Measurements from ENCODE around the gene FKBP6. TPM values are rescaled to one million over a fixed set of nuclear protein-coding genes. Genes with fewer than 3 reads are reported as not detected.

The FKBP6 gene
- total RNA-seq, 1 experiment from 2014 or later = 0.11 TPM

DNA sequence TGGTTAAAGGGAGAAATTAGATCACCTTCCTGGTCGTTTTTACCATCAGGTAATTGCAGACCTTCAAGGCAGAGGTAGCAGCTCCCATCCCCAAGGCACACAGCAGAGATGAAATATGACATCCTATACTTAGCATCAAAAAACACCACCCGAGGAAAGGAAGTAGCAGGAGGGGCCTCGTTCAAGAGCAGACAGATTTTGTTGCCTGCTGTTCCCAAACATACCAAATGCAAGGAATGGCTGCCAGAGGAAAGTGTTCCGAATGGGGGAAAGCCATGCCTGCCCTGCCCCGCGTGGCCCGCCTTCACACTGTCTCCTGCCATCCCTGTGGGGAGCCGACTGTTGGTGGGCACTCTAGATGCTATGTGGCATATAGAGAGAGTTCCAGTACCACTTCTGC is 18.0 kb downstream of the FKBP6 start:
- ChIA-PET CTCF (interaction anchor here (1.1 kb wide), 1 partner anchor 22 kb away, joined by 5 read pairs; no protein-coding TSS in a partner anchor), POLR2A (no interaction called here)
- DNase-seq (ENCODE audit: low spot score) = no peak
- H3K4me1 Mint-ChIP-seq = peaks cover 38% of the 10 kb centered on the region
- no peak overlapping the region for H3K4me3 Mint-ChIP-seq
- ATAC-seq = no peak
- no peaks in the 10 kb centered on the region for H3K36me3 Mint-ChIP-seq
- TF ChIP-seq, protein P1, sequence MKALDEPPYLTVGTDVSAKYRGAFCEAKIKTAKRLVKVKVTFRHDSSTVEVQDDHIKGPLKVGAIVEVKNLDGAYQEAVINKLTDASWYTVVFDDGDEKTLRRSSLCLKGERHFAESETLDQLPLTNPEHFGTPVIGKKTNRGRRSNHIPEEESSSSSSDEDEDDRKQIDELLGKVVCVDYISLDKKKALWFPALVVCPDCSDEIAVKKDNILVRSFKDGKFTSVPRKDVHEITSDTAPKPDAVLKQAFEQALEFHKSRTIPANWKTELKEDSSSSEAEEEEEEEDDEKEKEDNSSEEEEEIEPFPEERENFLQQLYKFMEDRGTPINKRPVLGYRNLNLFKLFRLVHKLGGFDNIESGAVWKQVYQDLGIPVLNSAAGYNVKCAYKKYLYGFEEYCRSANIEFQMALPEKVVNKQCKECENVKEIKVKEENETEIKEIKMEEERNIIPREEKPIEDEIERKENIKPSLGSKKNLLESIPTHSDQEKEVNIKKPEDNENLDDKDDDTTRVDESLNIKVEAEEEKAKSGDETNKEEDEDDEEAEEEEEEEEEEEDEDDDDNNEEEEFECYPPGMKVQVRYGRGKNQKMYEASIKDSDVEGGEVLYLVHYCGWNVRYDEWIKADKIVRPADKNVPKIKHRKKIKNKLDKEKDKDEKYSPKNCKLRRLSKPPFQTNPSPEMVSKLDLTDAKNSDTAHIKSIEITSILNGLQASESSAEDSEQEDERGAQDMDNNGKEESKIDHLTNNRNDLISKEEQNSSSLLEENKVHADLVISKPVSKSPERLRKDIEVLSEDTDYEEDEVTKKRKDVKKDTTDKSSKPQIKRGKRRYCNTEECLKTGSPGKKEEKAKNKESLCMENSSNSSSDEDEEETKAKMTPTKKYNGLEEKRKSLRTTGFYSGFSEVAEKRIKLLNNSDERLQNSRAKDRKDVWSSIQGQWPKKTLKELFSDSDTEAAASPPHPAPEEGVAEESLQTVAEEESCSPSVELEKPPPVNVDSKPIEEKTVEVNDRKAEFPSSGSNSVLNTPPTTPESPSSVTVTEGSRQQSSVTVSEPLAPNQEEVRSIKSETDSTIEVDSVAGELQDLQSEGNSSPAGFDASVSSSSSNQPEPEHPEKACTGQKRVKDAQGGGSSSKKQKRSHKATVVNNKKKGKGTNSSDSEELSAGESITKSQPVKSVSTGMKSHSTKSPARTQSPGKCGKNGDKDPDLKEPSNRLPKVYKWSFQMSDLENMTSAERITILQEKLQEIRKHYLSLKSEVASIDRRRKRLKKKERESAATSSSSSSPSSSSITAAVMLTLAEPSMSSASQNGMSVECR (CRISPR knock-in tag; IDR thresholded peaks at IDR 0.05; ENCODE audit: borderline replicate concordance) = no peak
- no peak for TF ChIP-seq TEAD1 (CRISPR knock-in tag; IDR thresholded peaks at IDR 0.05)
- TF ChIP-seq, protein P2, sequence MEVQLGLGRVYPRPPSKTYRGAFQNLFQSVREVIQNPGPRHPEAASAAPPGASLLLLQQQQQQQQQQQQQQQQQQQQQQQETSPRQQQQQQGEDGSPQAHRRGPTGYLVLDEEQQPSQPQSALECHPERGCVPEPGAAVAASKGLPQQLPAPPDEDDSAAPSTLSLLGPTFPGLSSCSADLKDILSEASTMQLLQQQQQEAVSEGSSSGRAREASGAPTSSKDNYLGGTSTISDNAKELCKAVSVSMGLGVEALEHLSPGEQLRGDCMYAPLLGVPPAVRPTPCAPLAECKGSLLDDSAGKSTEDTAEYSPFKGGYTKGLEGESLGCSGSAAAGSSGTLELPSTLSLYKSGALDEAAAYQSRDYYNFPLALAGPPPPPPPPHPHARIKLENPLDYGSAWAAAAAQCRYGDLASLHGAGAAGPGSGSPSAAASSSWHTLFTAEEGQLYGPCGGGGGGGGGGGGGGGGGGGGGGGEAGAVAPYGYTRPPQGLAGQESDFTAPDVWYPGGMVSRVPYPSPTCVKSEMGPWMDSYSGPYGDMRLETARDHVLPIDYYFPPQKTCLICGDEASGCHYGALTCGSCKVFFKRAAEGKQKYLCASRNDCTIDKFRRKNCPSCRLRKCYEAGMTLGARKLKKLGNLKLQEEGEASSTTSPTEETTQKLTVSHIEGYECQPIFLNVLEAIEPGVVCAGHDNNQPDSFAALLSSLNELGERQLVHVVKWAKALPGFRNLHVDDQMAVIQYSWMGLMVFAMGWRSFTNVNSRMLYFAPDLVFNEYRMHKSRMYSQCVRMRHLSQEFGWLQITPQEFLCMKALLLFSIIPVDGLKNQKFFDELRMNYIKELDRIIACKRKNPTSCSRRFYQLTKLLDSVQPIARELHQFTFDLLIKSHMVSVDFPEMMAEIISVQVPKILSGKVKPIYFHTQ (CRISPR knock-in tag; IDR thresholded peaks at IDR 0.05) = no peak
- H3K27ac Mint-ChIP-seq = no peak overlapping the region
- H3K9me3 Mint-ChIP-seq = no peaks in the 10 kb centered on the region
- no peaks in the 10 kb centered on the region; the same call in 1 of the 2 replicates for H3K27me3 Mint-ChIP-seq (ENCODE audit: low read depth)

DNA sequence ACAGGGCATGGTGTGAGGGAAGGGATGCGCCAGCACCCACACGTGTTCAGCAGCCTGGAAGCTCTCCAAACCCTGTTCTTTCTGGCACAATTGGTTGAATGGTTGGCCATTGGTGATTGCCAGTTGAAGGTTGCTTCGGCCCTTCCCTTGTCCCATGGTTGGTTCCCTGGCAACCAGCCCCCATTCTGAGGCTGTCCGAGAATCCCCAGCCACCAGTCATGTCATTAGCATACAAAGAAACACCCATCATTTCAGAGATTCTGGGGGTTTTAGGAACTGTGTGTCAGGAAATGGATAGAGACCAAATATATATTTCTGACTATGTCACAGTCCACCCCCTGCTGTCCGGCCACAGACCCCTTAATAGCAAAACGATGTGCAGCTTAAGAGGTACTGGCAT is 21.8 kb downstream of the FKBP6 start:
- POLR2A ChIA-PET = interaction anchor here (0.5 kb wide), 1 partner anchor 469 kb away, joined by 10 read pairs; no protein-coding TSS in a partner anchor
- CTCF ChIA-PET = interaction anchor here (0.7 to 1.7 kb wide), 2 partner anchors 9 to 25 kb away, joined by 3 to 8 read pairs; no protein-coding TSS in a partner anchor
- Mint-ChIP-seq H3K4me3 (no peak overlapping the region), H3K4me1 (peaks cover 29% of the 10 kb centered on the region), H3K9me3 (peaks cover 15% of the 10 kb centered on the region), H3K27ac (no peak overlapping the region), H3K36me3 (peaks cover 11% of the 10 kb centered on the region), H3K27me3 (ENCODE audit: low read depth) (no peaks in the 10 kb centered on the region; the same call in 1 of the 2 replicates)
- ATAC-seq (no peak), DNase-seq (ENCODE audit: low spot score) (no peak)
- TF ChIP-seq, protein P3, sequence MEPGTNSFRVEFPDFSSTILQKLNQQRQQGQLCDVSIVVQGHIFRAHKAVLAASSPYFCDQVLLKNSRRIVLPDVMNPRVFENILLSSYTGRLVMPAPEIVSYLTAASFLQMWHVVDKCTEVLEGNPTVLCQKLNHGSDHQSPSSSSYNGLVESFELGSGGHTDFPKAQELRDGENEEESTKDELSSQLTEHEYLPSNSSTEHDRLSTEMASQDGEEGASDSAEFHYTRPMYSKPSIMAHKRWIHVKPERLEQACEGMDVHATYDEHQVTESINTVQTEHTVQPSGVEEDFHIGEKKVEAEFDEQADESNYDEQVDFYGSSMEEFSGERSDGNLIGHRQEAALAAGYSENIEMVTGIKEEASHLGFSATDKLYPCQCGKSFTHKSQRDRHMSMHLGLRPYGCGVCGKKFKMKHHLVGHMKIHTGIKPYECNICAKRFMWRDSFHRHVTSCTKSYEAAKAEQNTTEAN (CRISPR knock-in tag; IDR thresholded peaks at IDR 0.05) = no peak

DNA sequence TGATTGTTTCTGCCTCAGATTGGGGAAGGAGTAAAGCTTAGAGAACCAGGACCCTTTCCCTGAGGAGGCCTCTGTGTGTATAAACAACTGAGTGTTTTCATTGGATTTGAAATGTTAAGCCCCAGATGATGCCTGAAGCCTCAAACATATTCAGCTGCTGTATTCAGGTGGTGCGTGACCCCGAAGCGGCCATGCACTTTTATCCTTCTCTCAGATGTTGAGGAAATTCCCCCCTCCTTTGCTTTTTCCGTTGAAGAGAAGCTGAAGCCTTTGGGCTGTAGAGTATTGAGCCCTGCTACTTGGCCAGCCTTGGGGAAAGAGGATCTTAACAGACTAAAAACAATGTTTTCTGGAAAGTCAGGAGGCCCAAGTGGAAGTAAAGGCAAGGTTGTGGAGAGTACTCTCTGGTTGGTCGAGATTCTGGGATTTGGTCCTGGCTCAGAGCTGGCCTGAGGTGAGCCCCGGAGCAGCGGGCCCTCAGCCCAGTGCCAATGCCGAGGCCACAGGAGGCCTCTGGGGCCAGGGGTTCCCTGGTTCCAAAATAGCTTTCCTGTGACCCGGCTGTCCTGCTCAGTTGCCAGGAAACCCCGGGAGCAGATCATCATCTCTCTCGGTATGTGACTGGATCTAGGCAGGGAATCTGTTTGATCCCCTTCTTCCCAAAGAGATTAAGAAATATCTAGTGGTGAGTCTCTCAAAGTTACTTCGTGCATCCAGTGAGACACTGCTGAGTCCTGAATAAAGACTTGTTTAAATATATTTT is 22.5 kb downstream of the FKBP6 start:
- no peak for DNase-seq (ENCODE audit: low spot score)
- TF ChIP-seq JAZF1 (CRISPR knock-in tag; IDR thresholded peaks at IDR 0.05) (no peak), FOXK1 (CRISPR knock-in tag; IDR thresholded peaks at IDR 0.05) (no peak), GTF2I (CRISPR knock-in tag; conservative IDR thresholded peaks at IDR 0.05) (no peak), SMAD3 (CRISPR knock-in tag; IDR thresholded peaks at IDR 0.05; ENCODE audit: borderline replicate concordance) (no peak)
- TF ChIP-seq, protein P3 (CRISPR knock-in tag; IDR thresholded peaks at IDR 0.05) = no peak
- TF ChIP-seq, protein P4, sequence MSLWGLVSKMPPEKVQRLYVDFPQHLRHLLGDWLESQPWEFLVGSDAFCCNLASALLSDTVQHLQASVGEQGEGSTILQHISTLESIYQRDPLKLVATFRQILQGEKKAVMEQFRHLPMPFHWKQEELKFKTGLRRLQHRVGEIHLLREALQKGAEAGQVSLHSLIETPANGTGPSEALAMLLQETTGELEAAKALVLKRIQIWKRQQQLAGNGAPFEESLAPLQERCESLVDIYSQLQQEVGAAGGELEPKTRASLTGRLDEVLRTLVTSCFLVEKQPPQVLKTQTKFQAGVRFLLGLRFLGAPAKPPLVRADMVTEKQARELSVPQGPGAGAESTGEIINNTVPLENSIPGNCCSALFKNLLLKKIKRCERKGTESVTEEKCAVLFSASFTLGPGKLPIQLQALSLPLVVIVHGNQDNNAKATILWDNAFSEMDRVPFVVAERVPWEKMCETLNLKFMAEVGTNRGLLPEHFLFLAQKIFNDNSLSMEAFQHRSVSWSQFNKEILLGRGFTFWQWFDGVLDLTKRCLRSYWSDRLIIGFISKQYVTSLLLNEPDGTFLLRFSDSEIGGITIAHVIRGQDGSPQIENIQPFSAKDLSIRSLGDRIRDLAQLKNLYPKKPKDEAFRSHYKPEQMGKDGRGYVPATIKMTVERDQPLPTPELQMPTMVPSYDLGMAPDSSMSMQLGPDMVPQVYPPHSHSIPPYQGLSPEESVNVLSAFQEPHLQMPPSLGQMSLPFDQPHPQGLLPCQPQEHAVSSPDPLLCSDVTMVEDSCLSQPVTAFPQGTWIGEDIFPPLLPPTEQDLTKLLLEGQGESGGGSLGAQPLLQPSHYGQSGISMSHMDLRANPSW (CRISPR knock-in tag; conservative IDR thresholded peaks at IDR 0.05; ENCODE audit: low read depth) = no peak
- H3K27ac Mint-ChIP-seq = no peak overlapping the region; the same call in 1 of the 2 replicates
- peaks cover 11% of the 10 kb centered on the region for H3K36me3 Mint-ChIP-seq
- H3K9me3 Mint-ChIP-seq = peaks cover 15% of the 10 kb centered on the region
- H3K27me3 Mint-ChIP-seq (ENCODE audit: low read depth) = no peaks in the 10 kb centered on the region
- CTCF ChIA-PET = interaction anchor here (1.7 to 2.9 kb wide), 2 partner anchors 8 to 26 kb away, joined by 8 to 15 read pairs; no protein-coding TSS in a partner anchor
- peaks cover 32% of the 10 kb centered on the region for H3K4me1 Mint-ChIP-seq
- POLR2A ChIA-PET = interaction anchor here (0.5 to 1.0 kb wide), 2 partner anchors 26 to 468 kb away, joined by 3 to 10 read pairs; no protein-coding TSS in a partner anchor
- no peak for ATAC-seq
- no peak overlapping the region for H3K4me3 Mint-ChIP-seq

All from WTC11 (cell line).